Measurements from ENCODE around the gene P2RY6. TPM values are rescaled to one million over a fixed set of nuclear protein-coding genes. Genes with fewer than 3 reads are reported as not detected.
A peak's percentile ranks its signal among the peaks of the same experiment; 100 is the strongest.

P2RY6 gene
- total and polyA plus RNA-seq, 10 of the 15 experiments (the other 5 are each of a cell fraction or from before 2014, with no cell fraction given) = 0.05 to 0.90 (median 0.22) TPM; not detected in 4

DNA sequence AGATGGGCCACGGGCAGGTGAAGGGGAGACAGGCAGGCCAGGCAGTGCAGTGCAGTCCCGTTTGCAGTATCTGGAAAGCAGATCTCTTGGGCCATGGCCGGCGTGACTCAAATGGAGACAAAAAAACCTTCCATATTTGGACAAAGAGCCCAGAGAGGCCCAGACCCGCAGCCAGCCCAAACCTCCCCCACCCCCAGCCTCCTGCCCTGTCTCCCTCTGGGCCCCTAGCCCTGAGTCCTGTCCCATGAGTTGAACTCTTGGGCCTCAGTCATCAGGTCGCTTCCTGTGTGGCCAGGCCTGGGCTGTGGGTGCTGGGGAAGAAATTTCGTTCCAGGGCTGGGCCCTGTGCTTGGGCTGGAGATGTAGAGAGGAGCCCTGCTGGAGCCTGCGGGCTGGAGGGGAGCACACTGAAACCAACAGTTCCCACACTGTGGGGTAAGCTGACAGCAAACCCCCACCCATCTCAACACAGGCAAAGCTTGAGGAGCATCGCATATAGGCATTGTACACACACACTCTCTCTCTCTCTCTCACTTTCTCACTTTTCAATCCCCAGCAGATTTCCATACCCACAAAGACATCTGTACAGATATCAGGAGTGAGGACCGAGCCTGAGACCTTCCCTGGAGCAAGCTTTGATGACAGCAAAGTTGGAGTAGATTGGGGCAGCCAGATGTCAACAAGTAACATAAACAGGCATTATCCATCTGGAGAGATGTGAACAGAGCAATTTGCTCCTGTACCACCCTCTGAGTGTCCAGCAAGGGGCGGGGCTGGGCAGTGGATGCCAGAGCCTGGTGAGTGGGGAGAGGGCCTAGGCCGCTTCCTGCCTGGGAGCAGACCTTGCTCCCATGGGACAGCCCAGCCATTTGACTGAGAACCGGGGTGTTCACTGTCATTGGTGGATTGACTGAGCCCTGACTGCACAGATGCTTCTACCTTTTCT, 53.2 kb downstream of the P2RY6 start (continued):
- TF ChIP-seq, protein P1, sequence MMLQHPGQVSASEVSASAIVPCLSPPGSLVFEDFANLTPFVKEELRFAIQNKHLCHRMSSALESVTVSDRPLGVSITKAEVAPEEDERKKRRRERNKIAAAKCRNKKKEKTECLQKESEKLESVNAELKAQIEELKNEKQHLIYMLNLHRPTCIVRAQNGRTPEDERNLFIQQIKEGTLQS (IDR thresholded peaks at IDR 0.05; ENCODE audit: borderline replicate concordance, extremely low read depth, low read depth, low read length) = no peak
- TF ChIP-seq CBFB (IDR thresholded peaks at IDR 0.05; ENCODE audit: low read depth) = peak; percentile 65; the same call in 1 of the 2 replicates
- no peak for TF ChIP-seq BRCA1 (IDR thresholded peaks at IDR 0.05; ENCODE audit: low read depth, low read length)
- peak; percentile 31; the same call in 1 of the 2 replicates for TF ChIP-seq BCL11A (IDR thresholded peaks at IDR 0.05; ENCODE audit: low read depth, low read length)
- peak in 1 of 2 experiments; percentile 97; a peak in 2 of 4 replicates for TF ChIP-seq SRF (IDR thresholded peaks at IDR 0.05; ENCODE audit: low read depth in 2 of 2, low read length in 2 of 2)
- no peak for TF ChIP-seq ATF7 (IDR thresholded peaks at IDR 0.05; ENCODE audit: low read depth)
- no peak for TF ChIP-seq ZSCAN29 (IDR thresholded peaks at IDR 0.05)
- no peak for TF ChIP-seq RELA (IDR thresholded peaks at IDR 0.05; ENCODE audit: borderline replicate concordance, partially characterized antibody)
- TF ChIP-seq RB1 (IDR thresholded peaks at IDR 0.05; ENCODE audit: borderline replicate concordance) = no peak
- TF ChIP-seq ZNF622 (IDR thresholded peaks at IDR 0.05) = no peak
- TF ChIP-seq, protein P2, sequence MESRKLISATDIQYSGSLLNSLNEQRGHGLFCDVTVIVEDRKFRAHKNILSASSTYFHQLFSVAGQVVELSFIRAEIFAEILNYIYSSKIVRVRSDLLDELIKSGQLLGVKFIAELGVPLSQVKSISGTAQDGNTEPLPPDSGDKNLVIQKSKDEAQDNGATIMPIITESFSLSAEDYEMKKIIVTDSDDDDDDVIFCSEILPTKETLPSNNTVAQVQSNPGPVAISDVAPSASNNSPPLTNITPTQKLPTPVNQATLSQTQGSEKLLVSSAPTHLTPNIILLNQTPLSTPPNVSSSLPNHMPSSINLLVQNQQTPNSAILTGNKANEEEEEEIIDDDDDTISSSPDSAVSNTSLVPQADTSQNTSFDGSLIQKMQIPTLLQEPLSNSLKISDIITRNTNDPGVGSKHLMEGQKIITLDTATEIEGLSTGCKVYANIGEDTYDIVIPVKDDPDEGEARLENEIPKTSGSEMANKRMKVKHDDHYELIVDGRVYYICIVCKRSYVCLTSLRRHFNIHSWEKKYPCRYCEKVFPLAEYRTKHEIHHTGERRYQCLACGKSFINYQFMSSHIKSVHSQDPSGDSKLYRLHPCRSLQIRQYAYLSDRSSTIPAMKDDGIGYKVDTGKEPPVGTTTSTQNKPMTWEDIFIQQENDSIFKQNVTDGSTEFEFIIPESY (IDR thresholded peaks at IDR 0.05) = no peak
- 0 out of 2 replicates have a peak, but pooled peaks have one; percentile 18 for TF ChIP-seq MEF2A (IDR thresholded peaks at IDR 0.05; ENCODE audit: insufficient read depth, low read depth, low read length)
- TF ChIP-seq SUZ12 (IDR thresholded peaks at IDR 0.05; ENCODE audit: unreplicated experiment) = no peak
- TF ChIP-seq PAX5 (IDR thresholded peaks at IDR 0.05; ENCODE audit: borderline replicate concordance, low read depth, low read length) = 0 out of 2 replicates have a peak, but pooled peaks have one; percentile 42
- TF ChIP-seq, protein P3, sequence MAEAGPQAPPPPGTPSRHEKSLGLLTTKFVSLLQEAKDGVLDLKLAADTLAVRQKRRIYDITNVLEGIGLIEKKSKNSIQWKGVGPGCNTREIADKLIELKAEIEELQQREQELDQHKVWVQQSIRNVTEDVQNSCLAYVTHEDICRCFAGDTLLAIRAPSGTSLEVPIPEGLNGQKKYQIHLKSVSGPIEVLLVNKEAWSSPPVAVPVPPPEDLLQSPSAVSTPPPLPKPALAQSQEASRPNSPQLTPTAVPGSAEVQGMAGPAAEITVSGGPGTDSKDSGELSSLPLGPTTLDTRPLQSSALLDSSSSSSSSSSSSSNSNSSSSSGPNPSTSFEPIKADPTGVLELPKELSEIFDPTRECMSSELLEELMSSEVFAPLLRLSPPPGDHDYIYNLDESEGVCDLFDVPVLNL (IDR thresholded peaks at IDR 0.05; ENCODE audit: low read depth, low read length) = no peak
- TF ChIP-seq CHD1 (IDR thresholded peaks at IDR 0.05; ENCODE audit: low read depth, low read length) = 0 out of 2 replicates have a peak, but pooled peaks have one; percentile 19
- no peak for TF ChIP-seq FOXM1 (IDR thresholded peaks at IDR 0.05; ENCODE audit: low read depth, low read length)
- peak; percentile 52; the same call in 1 of the 2 replicates for TF ChIP-seq TAF1 (IDR thresholded peaks at IDR 0.05; ENCODE audit: borderline replicate concordance, low read depth, low read length)
- TF ChIP-seq SMAD1 (IDR thresholded peaks at IDR 0.05; ENCODE audit: low read depth, partially characterized antibody) = no peak
- no peak for TF ChIP-seq SUPT20H (IDR thresholded peaks at IDR 0.05; ENCODE audit: borderline replicate concordance, control insufficient read depth, low read depth, low read length)
- TF ChIP-seq CHD4 (IDR thresholded peaks at IDR 0.05) = no peak
- TF ChIP-seq, protein P4, sequence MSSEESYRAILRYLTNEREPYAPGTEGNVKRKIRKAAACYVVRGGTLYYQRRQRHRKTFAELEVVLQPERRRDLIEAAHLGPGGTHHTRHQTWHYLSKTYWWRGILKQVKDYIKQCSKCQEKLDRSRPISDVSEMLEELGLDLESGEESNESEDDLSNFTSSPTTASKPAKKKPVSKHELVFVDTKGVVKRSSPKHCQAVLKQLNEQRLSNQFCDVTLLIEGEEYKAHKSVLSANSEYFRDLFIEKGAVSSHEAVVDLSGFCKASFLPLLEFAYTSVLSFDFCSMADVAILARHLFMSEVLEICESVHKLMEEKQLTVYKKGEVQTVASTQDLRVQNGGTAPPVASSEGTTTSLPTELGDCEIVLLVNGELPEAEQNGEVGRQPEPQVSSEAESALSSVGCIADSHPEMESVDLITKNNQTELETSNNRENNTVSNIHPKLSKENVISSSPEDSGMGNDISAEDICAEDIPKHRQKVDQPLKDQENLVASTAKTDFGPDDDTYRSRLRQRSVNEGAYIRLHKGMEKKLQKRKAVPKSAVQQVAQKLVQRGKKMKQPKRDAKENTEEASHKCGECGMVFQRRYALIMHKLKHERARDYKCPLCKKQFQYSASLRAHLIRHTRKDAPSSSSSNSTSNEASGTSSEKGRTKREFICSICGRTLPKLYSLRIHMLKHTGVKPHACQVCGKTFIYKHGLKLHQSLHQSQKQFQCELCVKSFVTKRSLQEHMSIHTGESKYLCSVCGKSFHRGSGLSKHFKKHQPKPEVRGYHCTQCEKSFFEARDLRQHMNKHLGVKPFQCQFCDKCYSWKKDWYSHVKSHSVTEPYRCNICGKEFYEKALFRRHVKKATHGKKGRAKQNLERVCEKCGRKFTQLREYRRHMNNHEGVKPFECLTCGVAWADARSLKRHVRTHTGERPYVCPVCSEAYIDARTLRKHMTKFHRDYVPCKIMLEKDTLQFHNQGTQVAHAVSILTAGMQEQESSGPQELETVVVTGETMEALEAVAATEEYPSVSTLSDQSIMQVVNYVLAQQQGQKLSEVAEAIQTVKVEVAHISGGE (CRISPR knock-in tag; IDR thresholded peaks at IDR 0.05) = no peak
- peak; percentile 75 for TF ChIP-seq JUND (IDR thresholded peaks at IDR 0.05; ENCODE audit: low read depth, low read length)
- no peak for TF ChIP-seq HDAC6 (IDR thresholded peaks at IDR 0.05; ENCODE audit: unreplicated experiment)
